T-helper 22 cell (primary cell): Measurements from ENCODE around the gene OR51M1.

Experiments used
- DNase-seq: peaks from one replicate; pipeline ENCODE4 v3.0.0-alpha.2; 2020; ENCODE audit warnings: low read depth

OR51M1 gene

DNA sequence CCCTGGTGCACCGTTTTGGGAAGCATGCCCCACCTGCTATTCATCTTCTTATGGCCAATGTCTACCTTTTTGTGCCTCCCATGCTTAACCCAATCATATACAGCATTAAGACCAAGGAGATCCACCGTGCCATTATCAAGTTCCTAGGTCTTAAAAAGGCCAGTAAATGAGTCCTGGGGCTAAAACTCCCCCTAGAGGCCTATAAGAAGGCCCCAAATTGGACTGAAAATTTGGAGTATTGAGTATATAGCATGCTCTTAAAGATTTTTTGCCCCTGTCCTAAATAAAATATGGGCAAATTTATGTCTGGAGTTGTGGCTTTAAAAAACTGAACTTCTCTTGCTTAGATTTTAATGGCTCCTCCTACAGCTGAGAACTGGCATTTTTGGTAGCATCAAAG, 6.6 kb downstream of the OR51M1 start:
- DNase-seq = no peak

DNA sequence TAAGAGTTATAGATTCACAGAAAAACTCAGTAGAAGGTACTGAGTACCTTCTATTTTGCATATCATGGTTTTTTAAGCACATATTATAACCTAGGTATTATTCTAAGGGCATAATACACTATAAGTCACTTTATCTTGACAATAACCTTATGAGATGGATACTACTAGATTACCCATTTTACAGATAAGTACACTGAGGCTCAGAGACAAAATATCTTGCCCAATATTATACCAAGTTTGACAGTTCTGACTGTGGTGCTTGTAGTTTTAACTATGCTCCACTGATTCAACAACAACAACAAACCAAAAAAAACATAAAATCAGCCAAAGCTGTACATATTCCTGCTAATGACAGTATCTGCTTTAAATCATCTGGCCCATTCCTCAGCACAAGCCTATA, 10.5 kb downstream of the OR51M1 start:
- no peak for DNase-seq

DNA sequence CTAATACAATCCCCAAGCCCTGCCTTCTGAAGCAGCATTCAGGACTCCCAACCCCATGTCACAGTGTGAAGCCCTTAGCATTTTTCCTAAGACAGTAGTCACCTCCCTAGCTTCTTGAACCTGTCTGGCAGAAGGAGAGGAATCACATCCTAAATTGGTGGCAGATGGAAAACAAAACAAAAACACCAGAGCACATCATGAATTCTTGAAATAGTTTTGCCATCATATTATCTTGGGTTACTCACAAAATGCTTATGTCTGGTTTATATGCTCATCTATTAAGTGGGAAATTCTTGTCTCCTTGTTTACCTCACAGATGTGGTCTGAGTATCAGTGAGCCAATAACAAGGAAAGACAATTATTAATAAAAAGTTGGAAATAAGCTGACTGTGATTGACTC, 15.3 kb downstream of the OR51M1 start:
- no peak for DNase-seq

DNA sequence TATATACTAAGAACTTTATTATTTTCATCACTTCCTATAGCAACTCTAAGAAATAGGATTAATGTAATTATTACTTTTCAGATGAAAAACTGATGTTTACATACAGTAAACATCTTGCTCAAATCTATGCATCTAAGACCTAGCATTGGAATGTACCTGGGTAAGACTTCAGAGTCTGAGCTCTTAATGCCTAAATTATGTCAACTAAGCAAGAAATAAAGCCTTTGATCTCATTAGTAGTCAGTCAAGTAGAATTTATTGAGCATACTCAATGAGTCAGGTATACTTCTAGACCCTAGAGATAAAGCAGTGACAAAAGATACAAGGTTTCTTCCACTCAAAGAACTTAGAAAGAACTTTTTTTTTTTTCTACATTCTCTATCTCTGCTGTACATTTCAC, 21.6 kb downstream of the OR51M1 start:
- DNase-seq = no peak

DNA sequence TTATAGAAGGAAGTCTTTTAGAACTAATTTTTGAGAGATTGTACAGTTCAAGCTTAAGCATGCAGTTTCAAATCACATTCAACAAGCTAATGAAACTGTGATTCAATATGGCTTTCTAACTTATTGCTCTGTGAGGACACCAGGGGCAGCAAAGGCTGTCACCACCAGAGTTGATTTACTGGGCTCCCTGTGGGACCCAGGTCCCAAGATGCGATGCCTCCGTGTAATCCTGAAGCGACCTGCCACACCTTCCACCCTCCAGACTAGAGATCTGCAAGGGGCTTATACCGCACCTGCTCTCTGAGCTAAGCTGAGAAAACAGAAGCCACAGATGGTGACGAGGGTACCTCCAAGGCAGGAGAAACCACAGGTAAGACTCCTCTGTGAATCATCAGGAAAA, 37.4 kb downstream of the OR51M1 start:
- DNase-seq = no peak

DNA sequence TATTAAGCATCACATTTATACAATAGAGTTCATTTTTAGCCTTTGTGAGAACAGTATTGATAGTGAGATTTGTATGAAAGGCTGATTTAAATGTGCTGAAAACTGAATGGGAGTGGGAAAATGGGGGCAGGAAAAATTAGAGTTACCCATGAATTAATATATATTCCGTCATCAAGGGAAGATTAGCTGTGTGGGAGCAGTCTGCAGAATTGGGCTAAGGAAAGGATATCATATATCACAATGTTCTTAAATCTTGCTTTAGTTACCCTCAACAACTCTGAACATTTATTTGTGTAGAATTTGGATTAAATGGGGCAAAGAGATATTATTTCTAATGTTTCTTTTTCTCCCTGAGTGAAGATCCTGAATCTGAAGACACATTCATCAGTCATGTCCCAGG, 38.2 kb downstream of the OR51M1 start, which contains the start of gene OR51Q1:
Gene OR51Q1 (plus strand): TSS at position 301 of the 400 bp plus-strand sequence. CDS start 90 bp downstream, at position 391.
- no peak for DNase-seq

DNA sequence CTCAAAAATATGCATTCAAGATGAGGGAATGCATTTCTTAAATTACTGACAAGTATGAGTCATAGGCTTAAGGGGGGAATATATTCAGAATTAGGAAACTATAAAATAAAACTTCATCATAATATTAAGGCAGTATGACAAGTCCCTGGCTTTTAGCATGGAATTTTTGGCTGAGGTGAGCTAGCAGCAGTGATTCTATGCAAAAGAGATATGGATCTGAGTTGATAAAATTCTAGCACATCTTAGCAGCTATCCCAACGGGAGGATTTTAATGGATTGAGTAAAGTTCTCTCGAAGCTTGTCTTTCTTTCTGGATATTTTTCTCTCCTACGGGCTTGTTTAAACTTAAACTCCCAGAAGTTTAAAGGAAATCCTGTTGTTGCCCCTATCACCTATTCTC, 39.5 kb downstream of the OR51M1 start:
- no peak for DNase-seq

DNA sequence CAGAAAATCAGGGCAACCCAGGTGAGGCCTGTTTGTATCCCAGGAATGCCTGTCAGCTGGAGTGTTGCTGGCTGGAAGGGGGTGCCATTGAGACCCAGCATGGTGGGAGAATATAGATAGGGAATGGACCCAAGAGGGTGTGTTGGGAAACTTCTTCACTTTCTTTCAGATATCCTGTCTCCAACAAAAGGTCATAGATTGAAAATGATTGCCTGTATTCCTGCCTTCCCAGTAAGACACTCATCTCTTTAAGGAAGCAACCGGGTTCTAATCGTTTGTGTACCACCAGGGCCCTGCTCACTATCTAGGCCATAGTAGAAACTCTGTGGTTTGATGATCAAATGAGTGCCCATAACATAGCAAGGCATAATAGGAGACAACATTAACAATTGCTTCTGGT, 57.8 kb downstream of the OR51M1 start, which contains the start of gene OR51I1:
Gene OR51I1 (minus strand): TSS at position 101 of the 400 bp plus-strand sequence. CDS start 0 bp downstream, at position 101.
- no peak for DNase-seq
